GM19043 (cell line): Measurements from ENCODE around the gene TIMELESS.
"Not testable (repeated sequence)": the region's sequence is repeated elsewhere in the genome, so short reads cannot be mapped to it uniquely, and the experiment has no call there.

Source experiments
- ATAC-seq: cut with Tn5 transposase; IDR thresholded peaks from one replicate; pipeline ENCODE4 v1.9.1; 2021; ENCODE audit warnings: low read depth; ENCODE audit not compliant: unreplicated experiment

Gene TIMELESS, protein sequence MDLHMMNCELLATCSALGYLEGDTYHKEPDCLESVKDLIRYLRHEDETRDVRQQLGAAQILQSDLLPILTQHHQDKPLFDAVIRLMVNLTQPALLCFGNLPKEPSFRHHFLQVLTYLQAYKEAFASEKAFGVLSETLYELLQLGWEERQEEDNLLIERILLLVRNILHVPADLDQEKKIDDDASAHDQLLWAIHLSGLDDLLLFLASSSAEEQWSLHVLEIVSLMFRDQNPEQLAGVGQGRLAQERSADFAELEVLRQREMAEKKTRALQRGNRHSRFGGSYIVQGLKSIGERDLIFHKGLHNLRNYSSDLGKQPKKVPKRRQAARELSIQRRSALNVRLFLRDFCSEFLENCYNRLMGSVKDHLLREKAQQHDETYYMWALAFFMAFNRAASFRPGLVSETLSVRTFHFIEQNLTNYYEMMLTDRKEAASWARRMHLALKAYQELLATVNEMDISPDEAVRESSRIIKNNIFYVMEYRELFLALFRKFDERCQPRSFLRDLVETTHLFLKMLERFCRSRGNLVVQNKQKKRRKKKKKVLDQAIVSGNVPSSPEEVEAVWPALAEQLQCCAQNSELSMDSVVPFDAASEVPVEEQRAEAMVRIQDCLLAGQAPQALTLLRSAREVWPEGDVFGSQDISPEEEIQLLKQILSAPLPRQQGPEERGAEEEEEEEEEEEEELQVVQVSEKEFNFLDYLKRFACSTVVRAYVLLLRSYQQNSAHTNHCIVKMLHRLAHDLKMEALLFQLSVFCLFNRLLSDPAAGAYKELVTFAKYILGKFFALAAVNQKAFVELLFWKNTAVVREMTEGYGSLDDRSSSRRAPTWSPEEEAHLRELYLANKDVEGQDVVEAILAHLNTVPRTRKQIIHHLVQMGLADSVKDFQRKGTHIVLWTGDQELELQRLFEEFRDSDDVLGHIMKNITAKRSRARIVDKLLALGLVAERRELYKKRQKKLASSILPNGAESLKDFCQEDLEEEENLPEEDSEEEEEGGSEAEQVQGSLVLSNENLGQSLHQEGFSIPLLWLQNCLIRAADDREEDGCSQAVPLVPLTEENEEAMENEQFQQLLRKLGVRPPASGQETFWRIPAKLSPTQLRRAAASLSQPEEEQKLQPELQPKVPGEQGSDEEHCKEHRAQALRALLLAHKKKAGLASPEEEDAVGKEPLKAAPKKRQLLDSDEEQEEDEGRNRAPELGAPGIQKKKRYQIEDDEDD

GRCh38 chr12:56448860-56449621 lies at the start of gene TIMELESS:
Gene TIMELESS (minus strand): TSS chr12:56449426. CDS start chr12:56434170, 15,256 bp downstream.
- ATAC-seq = peak; percentile 95

DNA sequence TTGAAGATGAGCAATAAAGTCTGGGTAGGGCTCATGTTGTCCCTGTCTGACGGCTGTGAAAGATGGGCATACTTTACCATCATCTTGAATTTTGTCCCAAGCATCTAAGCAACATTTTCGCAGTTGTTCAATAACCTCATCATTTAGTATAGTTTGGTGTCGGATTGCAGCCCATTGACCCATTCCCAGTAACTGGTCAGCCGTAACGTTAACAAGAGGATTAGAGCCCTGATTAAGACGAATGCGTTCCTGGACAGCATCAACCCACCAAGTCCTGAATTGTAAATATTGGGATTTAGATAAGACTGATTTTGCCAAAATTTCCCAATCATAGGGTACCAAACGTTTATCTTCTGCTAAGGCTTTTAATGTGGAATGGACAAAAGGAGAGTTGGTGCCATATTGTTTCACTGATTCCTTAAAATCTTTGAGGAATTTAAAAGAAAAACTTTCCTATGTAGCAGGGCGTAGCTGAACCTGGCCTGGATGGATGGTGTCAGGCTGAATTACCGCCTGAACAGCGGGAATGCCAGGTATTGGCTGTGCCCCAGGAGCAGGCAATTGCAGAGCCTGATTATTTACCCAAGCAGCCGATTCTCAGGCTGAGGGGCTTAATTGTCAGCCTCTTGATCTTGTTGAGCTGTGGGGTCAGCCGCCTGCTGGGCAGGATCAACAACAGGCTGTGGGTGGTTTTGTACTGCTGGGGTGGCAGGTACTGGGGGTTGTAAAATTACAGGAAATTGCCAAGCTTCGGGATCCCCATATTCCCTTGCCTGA lies 49.1 kb upstream of the TIMELESS start:
- ATAC-seq = not testable (repeated sequence)

- ATAC-seq = not testable (repeated sequence)
Observed at GRCh38 chr12:56496704-56497103, 47.5 kb upstream of the TIMELESS start.

GRCh38 chr12:56494481-56494880 lies 45.3 kb upstream of the TIMELESS start:
- ATAC-seq = not testable (repeated sequence)

DNA sequence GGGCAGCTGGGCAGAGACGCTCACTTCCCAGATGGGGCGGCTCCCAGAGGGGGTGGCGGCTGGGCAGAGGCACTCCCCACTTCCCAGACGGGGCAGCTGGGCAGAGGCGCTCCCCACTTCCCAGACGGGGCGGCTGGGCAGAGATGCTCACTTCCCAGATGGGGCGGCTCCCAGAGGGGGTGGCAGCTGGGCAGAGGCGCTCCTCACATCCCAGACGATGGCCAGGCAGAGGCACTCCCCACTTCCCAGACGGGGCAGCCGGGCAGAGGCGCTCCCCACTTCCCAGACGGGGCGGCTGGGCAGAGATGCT lies 44.8 kb upstream of the TIMELESS start:
- ATAC-seq = not testable (repeated sequence)

DNA sequence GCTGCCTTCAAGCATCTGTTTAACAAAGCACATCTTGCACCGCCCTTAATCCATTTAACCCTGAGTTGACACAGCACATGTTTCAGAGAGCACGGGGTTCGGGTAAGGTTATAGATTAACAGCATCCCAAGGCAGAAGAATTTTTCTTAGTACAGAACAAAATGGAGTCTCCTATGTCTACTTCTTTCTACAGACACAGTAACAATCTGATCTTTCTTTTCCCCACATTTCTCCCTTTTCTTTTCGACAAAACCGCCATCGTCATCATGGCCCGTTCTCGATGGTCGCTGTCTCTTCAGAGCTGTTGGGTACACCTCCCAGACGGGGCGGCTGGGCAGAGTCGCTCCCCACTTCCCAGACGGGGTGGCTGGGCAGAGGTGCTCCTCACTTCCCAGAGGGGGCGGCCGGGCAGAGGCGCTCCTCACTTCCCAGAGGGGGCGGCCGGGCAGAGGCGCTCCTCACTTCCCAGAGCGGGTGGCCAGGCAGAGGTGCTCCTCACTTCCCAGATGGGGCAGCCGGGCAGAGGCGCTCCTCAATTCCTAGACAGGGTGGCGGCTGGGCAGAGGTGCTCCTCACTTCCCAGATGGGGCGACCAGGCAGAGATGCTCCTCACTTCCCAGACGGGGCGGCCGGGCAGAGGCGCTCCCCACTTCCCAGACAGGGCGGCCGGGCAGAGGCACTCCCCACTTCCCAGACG lies 44.3 kb upstream of the TIMELESS start:
- ATAC-seq = not testable (repeated sequence)

DNA sequence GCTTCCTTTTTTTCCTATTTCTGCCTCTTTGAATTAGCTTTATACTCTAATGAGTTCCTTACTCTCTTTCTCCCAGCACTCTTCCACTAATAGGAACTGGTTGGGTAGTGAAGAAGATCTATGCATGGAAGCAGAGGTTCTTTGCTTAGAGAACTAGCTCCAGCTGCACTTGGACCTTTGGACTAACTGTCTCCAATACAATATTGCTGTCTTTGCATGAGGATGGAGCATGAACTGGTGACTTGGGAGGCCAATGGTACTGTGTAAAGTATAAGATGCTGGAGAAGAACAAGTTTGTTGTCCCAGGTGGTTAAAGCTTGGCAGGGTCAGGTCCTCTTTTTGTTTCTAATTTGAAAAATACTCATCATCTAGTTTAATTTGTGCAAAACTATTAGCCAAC lies 41.1 kb upstream of the TIMELESS start:
- ATAC-seq = no peak

DNA sequence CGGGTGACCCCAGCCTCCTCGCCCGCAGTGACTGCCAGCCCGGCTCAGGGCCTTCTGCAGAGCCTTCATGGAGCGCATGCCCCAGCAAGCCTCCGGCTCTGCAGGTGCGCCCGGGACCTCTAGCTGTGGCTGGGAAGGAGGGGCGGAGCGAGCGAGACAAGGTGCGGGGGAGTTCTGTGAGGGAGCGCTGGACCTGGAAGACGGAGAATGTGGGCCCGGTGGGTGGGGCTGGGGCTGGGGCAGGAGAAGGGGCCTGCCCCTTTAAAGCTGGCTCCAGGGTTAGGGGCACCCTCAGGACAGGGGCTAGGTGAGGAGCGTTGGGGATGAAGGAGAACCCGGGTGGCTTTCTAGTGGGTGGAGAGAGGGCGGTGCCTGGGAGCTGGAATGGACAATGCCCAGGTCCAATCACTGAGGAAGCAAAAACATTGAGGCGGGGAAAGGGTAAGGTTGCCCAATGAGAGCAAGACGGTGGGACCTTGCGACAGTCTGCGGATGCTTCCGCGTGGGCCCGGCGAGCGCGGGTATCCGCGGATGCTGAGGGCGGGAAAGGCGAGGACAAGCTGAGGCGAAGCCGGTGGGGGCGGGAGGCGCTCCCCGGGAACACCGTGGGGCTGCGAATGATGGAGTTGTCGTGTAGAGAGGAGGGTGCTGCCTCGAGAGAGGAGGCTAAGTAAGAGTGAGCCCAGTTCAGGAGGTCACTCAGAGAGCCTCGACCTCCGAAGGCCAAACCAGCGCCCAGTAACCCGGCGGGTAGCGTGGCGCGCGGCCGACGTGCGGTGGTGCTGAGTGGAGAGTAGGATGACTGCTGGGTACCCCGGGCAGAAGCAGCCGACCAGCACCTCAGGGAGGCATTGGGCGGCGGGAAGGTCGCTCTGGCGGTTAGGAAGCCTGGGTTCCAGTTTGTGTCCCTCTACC lies 39.1 kb upstream of the TIMELESS start, which contains the start of gene GLS2:
GLS2 (minus strand) TSS at position 121 of the 915 bp plus-strand sequence; CDS start at position 78, 43 bp downstream.
- ATAC-seq = peak; percentile 88

DNA sequence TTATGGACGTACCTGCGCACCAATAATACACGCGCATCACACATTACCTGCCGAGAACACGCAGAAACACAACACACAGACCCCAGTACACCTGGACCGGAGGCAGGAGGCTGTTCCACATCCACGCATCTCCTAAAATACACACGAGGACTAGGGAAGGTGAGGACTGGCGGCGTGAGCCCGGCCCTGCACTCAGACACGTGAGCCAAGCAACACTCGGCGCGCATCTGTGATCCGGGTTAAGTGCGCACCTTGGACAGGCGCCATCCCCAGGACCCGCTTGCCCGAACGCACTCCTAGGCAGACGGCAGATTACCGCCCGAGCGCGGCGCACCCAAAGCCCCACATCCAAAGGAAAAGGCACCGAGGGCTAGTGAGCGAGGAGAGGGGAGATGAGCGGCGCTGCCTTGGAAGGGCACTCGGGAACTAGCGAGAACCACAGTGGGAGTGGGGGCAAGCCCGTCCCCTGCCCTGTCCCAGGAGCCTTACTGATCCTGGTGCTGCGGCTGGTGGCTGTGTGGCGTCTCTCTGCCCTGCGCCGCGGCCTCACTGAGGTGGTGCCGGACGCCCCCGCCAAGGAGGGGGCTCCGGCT lies 38.3 kb upstream of the TIMELESS start:
- ATAC-seq = no peak

DNA sequence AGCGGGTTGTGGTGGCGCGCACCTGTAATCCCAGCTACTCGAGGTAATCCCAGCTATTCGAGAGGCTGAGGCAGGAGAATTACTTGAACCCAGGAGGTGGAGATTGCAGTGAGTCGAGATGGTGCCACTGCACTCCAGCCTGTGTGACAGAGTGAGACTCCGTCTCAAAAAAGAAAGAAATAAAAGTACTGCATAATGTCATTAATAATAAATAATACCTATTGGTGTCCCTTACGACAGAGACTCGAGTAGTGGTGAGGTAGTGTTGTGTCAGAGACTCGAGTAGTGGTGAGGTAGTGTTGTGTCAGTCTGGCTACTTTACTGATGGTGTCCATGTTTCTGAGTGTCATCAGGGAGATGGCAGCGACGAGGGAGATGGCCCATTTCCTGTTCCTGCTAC lies 37.5 kb upstream of the TIMELESS start:
- ATAC-seq = no peak

- ATAC-seq = no peak
Observed at GRCh38 chr12:56484566-56484965, 35.3 kb upstream of the TIMELESS start.

- ATAC-seq = no peak
Observed at GRCh38 chr12:56479625-56480024, 30.4 kb upstream of the TIMELESS start.

- ATAC-seq = no peak
Observed at GRCh38 chr12:56477521-56478225, 28.4 kb upstream of the TIMELESS start.

DNA sequence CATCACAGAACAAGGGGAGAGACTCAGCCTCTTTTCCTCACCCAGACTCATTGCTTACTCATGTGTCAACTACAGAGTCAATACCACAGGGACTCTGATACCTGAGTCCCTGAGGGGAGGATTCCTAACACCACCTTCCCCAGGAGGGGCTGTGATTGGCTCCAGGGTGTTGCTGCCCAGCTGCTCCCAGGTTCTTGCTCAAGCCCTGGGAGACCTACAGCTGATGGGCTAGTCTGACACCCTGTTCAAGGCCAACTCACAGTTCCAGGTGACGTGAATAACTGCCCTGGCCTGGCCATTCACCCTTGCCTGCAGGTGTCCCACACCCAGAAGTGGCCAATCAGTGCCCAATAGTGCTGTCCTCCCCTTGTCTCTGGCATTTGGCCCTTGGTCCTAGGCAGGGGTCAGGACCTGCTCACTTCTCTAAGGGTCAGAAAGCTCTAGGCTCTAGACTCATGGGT lies 27.8 kb upstream of the TIMELESS start:
- no peak for ATAC-seq

GRCh38 chr12:56476143-56476542 lies 26.9 kb upstream of the TIMELESS start:
- ATAC-seq = no peak

DNA sequence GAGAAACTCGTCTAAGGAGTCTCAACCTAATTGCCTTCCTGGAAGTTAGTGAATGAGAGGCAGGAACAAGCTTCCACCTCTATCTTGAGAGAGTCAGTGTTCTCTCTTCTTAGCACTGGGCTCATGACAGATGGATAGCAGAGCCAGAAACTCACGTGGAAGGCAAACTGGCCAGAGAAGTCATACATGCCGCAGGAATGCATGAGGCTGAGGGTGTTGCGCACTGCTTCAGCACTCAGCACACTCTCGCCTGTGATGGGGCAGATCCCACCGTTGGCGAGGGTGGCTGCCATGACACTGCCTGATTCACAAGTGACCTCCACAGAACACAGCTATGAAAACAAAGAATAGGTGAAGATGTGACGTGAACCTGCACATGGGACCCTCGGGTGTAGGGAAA lies 25.2 kb upstream of the TIMELESS start:
- ATAC-seq = no peak
